Stimulated activated CD8-positive, alpha-beta memory T cell treated with anti-CD3 and anti-CD28 coated beads, Interleukin-7, amount 100 ng/mL, for 1 hour (primary cell): ENCODE results near the gene DCHS2.

Experiments used
- DNase-seq, 2 donors: peaks; one replicate each; pipeline ENCODE4 v3.0.0-alpha.2; 2020; ENCODE audit warnings: low read depth in 2 of 2

DCHS2 gene

DNA sequence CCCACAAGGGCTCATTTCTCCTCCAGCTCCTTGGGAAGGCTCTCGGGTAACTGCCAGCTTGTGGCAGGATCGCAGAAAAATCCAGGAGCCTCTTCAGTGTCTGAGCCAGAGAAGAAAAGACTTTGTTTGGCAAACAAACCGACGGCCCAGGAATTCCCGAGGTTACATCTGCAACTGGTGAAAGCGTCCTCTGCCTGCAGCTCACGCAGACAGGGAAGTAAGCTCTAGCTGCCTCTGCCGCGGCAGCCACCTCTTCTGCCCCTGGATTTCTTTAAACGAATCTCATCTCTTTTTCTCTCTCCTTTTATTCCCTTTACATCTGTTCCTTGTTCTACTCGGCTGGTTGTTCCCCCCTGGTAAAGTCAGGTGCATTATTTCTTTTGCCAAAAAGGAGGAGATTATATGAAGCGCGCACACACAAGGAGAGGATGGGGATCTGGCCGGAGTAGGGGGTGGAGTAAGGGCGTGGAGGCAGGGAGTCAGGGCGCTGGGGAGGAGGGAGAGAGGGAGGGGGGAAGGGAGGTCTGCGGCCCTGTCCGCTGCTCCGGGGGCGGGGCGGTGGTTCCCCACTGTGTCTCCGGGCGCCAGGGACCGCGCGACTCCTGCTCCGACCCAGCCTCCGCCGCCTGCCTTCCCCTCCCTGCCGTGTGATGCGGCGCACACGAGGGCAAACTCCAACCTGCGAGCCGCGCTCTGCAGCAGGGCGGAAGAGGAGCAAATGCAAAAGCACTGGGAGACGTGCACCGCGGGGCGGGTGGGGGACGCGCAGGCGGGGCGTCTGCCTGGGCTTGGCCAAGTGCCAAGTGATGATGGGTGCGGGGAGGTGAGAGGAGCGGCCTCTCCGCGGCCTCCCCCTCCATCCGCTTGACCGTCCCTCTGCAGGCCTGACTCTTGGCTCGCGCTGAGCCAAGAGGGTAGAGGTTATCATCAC lies at the start of gene DCHS2:
TSS of gene DCHS2 (minus strand) at position 459 of the 931 bp plus-strand sequence. CDS start at position 15, 444 bp downstream.
- DNase-seq, result no peak

DNA sequence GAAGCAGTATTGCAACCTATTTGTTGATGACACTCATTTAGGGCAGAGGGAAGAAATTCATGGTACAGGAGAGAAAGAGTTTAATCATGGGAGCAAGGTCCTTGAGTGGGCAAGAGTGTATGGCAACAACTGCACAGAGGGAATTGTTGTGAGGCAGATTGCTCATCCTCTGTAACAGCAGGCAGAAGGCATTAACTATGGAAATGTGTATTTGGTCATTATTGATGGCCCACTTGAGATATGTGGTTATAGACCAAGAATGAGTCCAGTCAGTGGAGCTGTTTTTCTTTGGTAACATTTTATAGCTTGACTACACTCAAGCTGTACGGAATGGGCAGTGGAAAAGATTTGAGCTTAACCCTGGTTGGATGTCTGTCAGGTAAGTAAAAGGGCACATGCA lies 42.7 kb upstream of the DCHS2 start:
- no peak for DNase-seq

- no peak for DNase-seq
These were observed 38.3 kb upstream of the DCHS2 start for GRCh38 chr4:154529728-154530519.

GRCh38 chr4:154528869-154529268 lies 37.3 kb upstream of the DCHS2 start:
- no peak for DNase-seq

GRCh38 chr4:154527308-154527707 lies 35.7 kb upstream of the DCHS2 start:
- no peak for DNase-seq

DNA sequence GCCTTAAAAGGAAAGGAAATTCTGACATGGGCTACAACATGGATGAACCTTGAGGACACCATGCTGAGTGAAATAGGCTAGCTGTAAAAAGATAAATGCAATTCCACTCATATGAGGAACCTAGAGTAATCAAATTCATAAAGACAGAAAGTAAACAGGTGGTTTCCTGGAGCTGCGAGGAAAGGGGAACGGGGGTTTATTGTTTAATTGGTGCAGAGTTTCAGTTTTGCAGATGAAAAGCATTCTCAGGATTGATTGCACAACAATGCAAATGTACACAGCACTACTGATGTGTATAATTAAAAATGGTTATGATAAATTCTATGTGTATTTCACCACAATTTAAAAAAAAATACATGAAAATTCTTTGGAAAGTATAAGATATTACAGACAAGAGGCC lies 34.6 kb upstream of the DCHS2 start:
- no peak for DNase-seq

GRCh38 chr4:154521607-154522006 lies 30.0 kb upstream of the DCHS2 start:
- DNase-seq, result no peak

GRCh38 chr4:154519214-154519613 lies 27.6 kb upstream of the DCHS2 start:
- no peak for DNase-seq

GRCh38 chr4:154517591-154517990 lies 26.0 kb upstream of the DCHS2 start:
- DNase-seq, result no peak

DNA sequence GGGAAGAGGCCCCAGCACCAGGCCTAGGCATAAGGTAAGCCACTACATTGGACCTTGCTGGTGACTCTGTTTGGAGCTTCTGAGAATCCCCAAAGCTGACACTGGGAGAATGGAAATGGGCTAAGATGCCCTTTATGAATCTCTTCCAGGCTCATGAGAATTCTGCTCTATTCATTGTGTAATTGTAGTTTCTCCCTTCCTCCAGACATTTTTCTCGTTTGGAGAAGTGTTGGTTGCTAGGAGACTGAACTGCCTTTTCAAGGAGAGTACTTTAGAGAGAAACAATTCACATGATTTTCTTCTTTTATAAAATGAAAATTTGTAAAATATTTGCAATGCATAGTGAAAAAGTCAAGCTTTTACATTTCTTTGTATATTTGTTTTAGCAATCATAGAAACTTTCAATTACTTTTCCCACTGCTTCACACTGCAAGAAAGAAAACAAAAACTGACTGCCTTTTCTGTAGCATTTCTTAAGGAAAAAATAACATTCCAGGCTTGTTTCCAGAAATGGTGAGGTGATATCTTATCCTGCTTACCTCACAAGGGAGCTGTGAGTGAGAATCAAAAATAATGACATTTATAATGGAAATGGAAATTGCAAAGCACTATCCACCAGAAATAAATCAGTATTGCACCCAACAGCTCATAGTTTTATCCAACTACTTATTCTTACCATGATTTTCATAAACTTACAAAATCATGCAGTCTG lies 24.9 kb upstream of the DCHS2 start:
- no peak for DNase-seq

DNA sequence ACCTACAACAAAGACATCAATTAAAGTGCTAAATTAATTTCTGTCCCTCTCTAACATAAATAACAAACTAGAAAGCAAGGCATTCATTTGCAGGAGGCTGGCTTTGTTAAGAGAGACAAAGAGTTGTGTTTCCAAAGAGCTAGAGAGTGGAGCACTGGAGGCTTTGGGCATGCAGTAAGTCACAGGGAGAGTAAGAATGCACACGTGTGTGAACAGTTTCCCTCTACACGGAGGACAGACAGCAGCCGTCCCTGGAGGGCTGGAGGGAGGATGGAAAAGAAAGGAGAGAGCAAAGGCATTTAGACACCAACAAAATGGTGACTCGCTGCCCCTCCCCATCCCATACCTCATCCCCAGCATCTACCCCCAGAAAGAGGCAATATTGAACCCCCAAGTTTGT lies 20.4 kb upstream of the DCHS2 start:
- DNase-seq, result no peak

DNA sequence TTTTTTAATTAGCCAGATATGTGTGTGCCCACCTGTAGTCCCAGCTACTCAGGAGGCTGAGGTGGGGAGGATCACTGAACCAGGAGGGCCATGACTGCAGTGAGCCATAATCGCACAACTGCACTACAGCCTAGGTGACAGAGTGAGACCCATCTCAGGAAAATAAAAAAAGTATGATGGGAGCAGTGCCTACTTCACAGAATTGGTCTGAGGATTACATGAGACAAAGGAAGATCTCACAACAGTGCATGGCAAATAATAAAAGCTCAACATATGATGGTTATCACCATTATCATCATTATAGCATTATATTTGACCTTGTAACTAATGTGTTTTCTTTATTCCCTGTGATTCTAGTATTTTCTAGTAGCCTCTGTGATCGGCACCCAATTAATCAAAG lies 19.9 kb upstream of the DCHS2 start:
- DNase-seq, result no peak

- DNase-seq, result no peak
These were observed 15.6 kb upstream of the DCHS2 start for GRCh38 chr4:154507156-154507555.

- DNase-seq, result no peak
These were observed 14.7 kb upstream of the DCHS2 start for GRCh38 chr4:154506253-154506652.

DNA sequence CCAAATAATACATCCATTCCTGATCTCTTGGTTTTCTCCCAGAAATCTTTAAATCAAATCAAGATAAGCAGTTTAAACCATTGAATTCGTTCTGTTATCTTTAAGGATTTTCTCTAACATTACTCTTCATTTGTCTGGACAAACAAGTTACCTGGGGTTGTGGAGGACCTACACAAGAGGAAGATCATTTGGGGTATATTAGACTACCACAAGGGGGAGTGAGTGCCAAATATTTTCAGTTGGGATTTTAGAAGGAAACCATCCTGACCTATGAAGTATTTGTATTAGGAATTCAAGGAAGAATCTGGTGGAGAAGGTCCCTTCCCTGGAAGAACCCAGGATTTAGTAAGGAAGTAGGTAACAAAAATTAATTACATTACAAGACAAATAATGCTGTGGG lies 12.0 kb upstream of the DCHS2 start:
- no peak for DNase-seq

- no peak for DNase-seq
These were observed 10.5 kb upstream of the DCHS2 start for GRCh38 chr4:154502111-154502510.

GRCh38 chr4:154497889-154498288 lies 6.3 kb upstream of the DCHS2 start:
- no peak for DNase-seq

- DNase-seq, result no peak
These were observed 4.3 kb upstream of the DCHS2 start for GRCh38 chr4:154495867-154496266.

DNA sequence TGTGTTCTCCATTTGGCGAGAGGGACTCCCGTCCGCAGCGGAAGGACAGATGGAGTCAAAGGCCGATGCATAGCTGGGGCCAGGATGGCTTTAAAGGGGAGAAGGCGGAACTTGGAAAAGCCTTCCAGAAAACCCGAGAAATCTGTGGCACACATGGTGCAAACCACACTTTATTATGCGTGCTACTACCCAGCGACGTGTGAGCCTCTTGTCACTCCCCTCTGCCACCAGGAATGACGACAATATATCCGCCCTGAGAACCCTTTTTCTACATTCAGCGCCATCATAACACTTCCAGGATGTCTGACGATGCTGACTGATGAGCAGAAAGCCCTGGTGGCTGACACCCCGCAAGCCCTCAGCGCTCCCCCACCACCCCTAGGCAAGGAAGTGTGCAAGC lies 689 bp upstream of the DCHS2 start:
- no peak for DNase-seq

- DNase-seq, result no peak
These were observed 837 bp downstream of the DCHS2 start for GRCh38 chr4:154490583-154491340.

DNA sequence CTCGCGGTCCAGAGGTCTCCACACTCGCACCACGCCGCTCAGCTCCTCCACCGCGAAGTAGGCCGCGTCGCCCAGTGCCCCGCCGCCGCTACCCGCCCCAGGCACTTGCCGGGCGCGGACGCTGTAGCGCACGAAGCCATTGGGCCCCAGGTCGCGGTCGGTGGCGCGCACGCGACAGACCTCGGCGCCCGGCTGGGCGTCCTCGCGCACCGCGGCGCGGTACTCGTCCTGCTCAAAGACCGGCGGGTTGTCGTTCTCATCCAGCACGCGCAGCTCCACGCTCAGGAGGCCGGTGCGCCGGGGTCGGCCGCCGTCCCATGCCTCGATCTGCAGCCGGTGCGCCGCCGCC lies 1.4 kb downstream of the DCHS2 start:
- DNase-seq, result no peak
